ENCODE data around the gene PDCL2. TPM values are rescaled to one million over a fixed set of nuclear protein-coding genes. Genes with fewer than 3 reads are reported as not detected.

The PDCL2 gene
- total RNA-seq, 2 donors from 2014 or later, result not detected

DNA sequence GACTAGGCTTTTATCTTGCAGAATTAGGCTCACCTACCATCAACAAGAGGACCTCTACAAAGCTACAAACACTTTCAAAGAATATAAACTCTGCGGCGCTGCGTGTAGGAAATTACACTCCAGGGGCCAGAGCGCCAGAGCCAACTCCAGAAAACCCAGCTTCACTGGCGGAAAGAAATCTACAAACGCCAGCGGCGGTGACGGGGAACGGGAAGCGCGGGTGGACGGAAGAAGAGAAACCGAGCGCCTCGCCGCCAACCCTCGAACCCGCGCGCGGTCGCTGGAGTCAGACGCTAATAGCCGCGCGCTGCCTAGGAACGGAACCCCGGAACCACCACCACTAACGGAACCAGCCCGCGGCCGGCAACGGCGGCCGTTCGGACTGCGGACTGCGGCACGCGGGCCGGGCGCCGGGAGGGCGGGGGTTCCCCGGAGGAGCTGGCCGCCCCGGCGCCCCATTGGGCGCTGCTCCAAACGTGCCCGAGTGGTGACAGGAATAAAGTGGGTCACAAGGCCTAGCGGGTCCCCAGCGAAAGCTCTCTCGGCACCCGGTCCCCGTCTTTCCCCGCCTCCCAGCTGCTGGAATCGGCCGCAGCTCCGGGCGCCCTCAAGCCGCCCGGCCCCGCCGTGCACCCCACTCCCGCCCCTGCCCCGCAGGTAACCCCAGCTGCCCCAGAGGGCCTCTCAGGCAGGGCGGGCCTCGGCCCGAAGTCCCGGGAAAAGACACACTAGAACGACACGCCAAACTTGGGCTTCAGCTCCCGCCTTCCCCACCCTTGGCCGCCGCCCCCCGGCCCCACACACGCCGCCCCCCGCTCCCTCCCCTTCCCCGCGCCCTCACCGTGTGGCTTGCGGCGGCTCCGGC is 46.2 kb downstream of the PDCL2 start:
- no peaks in the 10 kb centered on the region for H3K27me3 ChIP-seq
- H3K36me3 ChIP-seq (replicated peaks in 1 of 2; ENCODE audit: insufficient read depth in 1 of 2, low read depth in 2 of 2), result no peaks in the 10 kb centered on the region
- peak; percentile 39 to 59 (median 54) for TF ChIP-seq POLR2A (IDR thresholded peaks at IDR 0.05)
- TF ChIP-seq, protein P1, sequence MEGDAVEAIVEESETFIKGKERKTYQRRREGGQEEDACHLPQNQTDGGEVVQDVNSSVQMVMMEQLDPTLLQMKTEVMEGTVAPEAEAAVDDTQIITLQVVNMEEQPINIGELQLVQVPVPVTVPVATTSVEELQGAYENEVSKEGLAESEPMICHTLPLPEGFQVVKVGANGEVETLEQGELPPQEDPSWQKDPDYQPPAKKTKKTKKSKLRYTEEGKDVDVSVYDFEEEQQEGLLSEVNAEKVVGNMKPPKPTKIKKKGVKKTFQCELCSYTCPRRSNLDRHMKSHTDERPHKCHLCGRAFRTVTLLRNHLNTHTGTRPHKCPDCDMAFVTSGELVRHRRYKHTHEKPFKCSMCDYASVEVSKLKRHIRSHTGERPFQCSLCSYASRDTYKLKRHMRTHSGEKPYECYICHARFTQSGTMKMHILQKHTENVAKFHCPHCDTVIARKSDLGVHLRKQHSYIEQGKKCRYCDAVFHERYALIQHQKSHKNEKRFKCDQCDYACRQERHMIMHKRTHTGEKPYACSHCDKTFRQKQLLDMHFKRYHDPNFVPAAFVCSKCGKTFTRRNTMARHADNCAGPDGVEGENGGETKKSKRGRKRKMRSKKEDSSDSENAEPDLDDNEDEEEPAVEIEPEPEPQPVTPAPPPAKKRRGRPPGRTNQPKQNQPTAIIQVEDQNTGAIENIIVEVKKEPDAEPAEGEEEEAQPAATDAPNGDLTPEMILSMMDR (IDR thresholded peaks at IDR 0.05), result no peak
- intact Hi-C loops (cut with DNase I), result no loop called here
- H3K9me3 ChIP-seq, result no peaks in the 10 kb centered on the region
- peaks cover 13% of the 10 kb centered on the region for H3K4me1 ChIP-seq
- 0 to 1% methylated on average over 25 to 84 of the region's 87 CpGs for WGBS, 2 donors
- H3K27ac ChIP-seq, result peak overlapping the region; percentile 95 to 99 (median 97)
- DNase-seq (peak; percentile 78 to 86 (median 82)), ATAC-seq (peak; percentile 73)
- H3K4me3 ChIP-seq, result peak overlapping the region; percentile 80 to 92

DNA sequence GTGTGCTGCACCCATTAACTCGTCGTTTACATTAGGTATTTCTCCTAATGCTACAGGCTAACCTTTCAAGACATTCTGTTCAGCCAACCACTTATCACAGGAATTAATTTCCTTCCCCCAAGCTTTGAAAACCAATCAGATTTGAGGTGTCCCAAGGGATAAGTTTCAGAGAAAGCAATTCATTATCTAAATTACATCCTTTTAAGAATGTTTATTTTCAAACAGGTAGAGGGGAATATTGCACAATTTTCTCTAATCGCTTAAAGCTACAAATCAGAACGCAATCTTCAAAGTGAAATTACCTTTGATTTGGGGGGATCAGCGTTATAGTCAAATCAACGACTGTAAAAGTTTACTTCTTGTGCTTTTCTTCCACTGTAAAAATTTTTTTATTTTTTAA is 46.9 kb downstream of the PDCL2 start:
- Histone ChIP-seq H3K4me3 (peak overlapping the region; percentile 80 to 92), H3K4me1 (peaks cover 13% of the 10 kb centered on the region), H3K9me3 (no peaks in the 10 kb centered on the region), H3K27ac (peak overlapping the region in 3 of 4 donors; percentile 95 to 99 (median 98)), H3K27me3 (no peaks in the 10 kb centered on the region), H3K36me3 (replicated peaks in 1 of 2; ENCODE audit: insufficient read depth in 1 of 2, low read depth in 2 of 2) (no peaks in the 10 kb centered on the region)
- DNase-seq (no peak), ATAC-seq (no peak)
- intact Hi-C loops (cut with DNase I), result no loop called here
- TF ChIP-seq POLR2A (IDR thresholded peaks at IDR 0.05), result no peak
- TF ChIP-seq, protein P1 (IDR thresholded peaks at IDR 0.05), result no peak
- 1 to 2% methylated on average over 6 of the region's 6 CpGs for WGBS, 2 donors

DNA sequence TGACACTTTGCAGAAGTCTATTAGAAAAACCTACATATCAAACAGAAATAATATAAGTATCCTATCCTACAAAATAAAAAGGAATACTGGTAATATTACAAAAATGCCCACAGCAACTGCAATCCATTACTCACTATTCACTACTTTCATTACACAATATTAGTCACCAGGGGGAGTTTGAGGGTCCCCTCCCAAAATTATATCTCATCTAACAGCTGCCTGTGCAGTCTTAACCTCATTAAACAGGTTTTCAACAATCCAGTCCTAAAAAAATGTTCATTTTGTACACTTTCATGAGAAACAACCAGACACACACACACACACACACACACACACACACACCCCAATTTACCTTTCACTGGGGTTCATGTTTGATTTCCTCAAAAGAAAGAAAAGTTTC is 48.2 kb downstream of the PDCL2 start:
- intact Hi-C loops (cut with DNase I), result no loop called here
- H3K27me3 ChIP-seq, result no peaks in the 10 kb centered on the region
- H3K4me3 ChIP-seq, result no peak overlapping the region
- ATAC-seq (no peak), DNase-seq (no peak)
- peaks cover 13% of the 10 kb centered on the region for H3K4me1 ChIP-seq
- H3K9me3 ChIP-seq, result no peaks in the 10 kb centered on the region
- no peak overlapping the region for H3K27ac ChIP-seq
- no peaks in the 10 kb centered on the region for H3K36me3 ChIP-seq (replicated peaks in 1 of 2; ENCODE audit: insufficient read depth in 1 of 2, low read depth in 2 of 2)
- TF ChIP-seq POLR2A (IDR thresholded peaks at IDR 0.05), result no peak

DNA sequence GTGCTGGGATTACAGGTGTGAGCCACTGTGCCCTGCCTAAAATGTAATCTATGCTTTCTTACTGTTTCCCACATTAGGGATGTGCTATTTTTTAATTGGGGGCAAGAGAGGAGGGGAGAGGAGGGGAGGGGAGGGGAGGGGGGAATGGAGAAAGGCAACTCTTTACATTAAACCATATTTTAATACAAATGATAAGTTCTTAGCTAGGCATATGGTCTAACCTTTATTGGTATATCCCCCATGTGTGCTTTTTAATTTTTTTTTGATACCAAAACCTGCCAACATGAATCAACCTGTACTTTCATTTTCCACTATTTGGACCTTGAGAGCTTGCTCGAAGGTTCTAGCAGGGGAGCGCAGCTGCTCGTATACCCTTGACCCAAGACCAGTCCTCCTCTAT is 51.8 kb downstream of the PDCL2 start:
- Histone ChIP-seq H3K36me3 (replicated peaks in 1 of 2; ENCODE audit: insufficient read depth in 1 of 2, low read depth in 2 of 2) (no peaks in the 10 kb centered on the region), H3K27ac (no peak overlapping the region), H3K4me1 (peaks cover 5% of the 10 kb centered on the region), H3K9me3 (no peaks in the 10 kb centered on the region), H3K27me3 (no peaks in the 10 kb centered on the region), H3K4me3 (no peak overlapping the region)
- intact Hi-C loops (cut with DNase I), result no loop called here
- DNase-seq (no peak), ATAC-seq (no peak)
- TF ChIP-seq, protein P1 (IDR thresholded peaks at IDR 0.05), result no peak
- TF ChIP-seq POLR2A (IDR thresholded peaks at IDR 0.05), result no peak
- 91 to 96% methylated on average over 3 of the region's 3 CpGs for WGBS, 2 donors

DNA sequence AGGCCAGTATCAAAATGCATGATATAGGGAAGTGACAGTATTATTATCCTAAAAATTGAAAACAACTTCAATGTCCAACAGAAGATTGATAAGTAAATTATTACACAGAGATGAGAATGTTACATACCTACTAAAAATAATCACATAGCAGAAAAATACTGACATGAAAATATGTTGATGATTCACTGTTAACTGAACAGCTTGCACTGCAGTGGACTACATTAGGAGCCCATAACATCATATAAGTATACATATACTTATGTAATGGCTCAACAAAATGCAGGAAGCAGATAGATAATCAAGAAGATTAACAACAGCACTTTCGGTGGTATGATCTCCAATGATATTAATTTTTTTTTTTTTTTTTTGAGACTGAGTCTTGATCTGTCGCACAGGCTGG is 52.4 kb downstream of the PDCL2 start:
- H3K27me3 ChIP-seq, result no peaks in the 10 kb centered on the region

More for the DNA sequence above, 52.4 kb downstream of the PDCL2 start:
- Histone ChIP-seq H3K27ac (no peak overlapping the region), H3K4me3 (no peak overlapping the region), H3K36me3 (replicated peaks in 1 of 2; ENCODE audit: insufficient read depth in 1 of 2, low read depth in 2 of 2) (no peaks in the 10 kb centered on the region), H3K9me3 (no peaks in the 10 kb centered on the region), H3K4me1 (peaks cover 4% of the 10 kb centered on the region)
- intact Hi-C loops (cut with DNase I), result no loop called here
- TF ChIP-seq, protein P1 (IDR thresholded peaks at IDR 0.05), result no peak
- no peak for TF ChIP-seq POLR2A (IDR thresholded peaks at IDR 0.05)
- ATAC-seq (no peak), DNase-seq (no peak)
- 88 to 94% methylated on average over 2 of the region's 2 CpGs for WGBS, 2 donors

Measured in body of pancreas (tissue), 4 donors.